Measurements from ENCODE around the gene DPP6.
"Not testable (repeated sequence)": the region's sequence is repeated elsewhere in the genome, so short reads cannot be mapped to it uniquely, and the experiment has no call there.

The DPP6 gene

GRCh38 chr7:154051643-154052529, at the start of gene DPP6:
DPP6 (plus strand) TSS chr7:154052398.
- not testable (repeated sequence) for DNase-seq

GRCh38 chr7:154009423-154009911, 42.7 kb upstream of the DPP6 start:
- not testable (repeated sequence) for DNase-seq

GRCh38 chr7:154010726-154011568, 41.3 kb upstream of the DPP6 start:
- not testable (repeated sequence) for DNase-seq

- DNase-seq: not testable (repeated sequence)
These were observed 39.4 kb upstream of the DPP6 start for GRCh38 chr7:154012800-154013199.

GRCh38 chr7:154015636-154016035, 36.6 kb upstream of the DPP6 start:
- DNase-seq: not testable (repeated sequence)

- not testable (repeated sequence) for DNase-seq
These were observed 33.8 kb upstream of the DPP6 start for GRCh38 chr7:154018354-154018753.

GRCh38 chr7:154027805-154028204, 24.4 kb upstream of the DPP6 start:
- not testable (repeated sequence) for DNase-seq

- DNase-seq: not testable (repeated sequence)
These were observed 21.6 kb upstream of the DPP6 start for GRCh38 chr7:154030476-154031080.

- DNase-seq: not testable (repeated sequence)
These were observed 12.6 kb upstream of the DPP6 start for GRCh38 chr7:154039466-154040165.

GRCh38 chr7:154050394-154050793, 1.8 kb upstream of the DPP6 start:
- DNase-seq: not testable (repeated sequence)

GRCh38 chr7:154051006-154051642, 1.1 kb upstream of the DPP6 start:
- not testable (repeated sequence) for DNase-seq

GRCh38 chr7:154052530-154053252, 493 bp downstream of the DPP6 start:
- DNase-seq: not testable (repeated sequence)

GRCh38 chr7:154053466-154054312, 1.5 kb downstream of the DPP6 start:
- not testable (repeated sequence) for DNase-seq

GRCh38 chr7:154054664-154055063, 2.5 kb downstream of the DPP6 start:
- DNase-seq: not testable (repeated sequence)

- not testable (repeated sequence) for DNase-seq
These were observed 3.4 kb downstream of the DPP6 start for GRCh38 chr7:154055491-154056106.

GRCh38 chr7:154058783-154059182, 6.6 kb downstream of the DPP6 start:
- DNase-seq: not testable (repeated sequence)

- not testable (repeated sequence) for DNase-seq
These were observed 8.4 kb downstream of the DPP6 start for GRCh38 chr7:154060551-154060950.

GRCh38 chr7:154071833-154072232, 19.6 kb downstream of the DPP6 start:
- not testable (repeated sequence) for DNase-seq

All from stimulated activated CD4-positive, alpha-beta T cell treated with anti-CD3 and anti-CD28 coated beads, Interleukin-4, amount 100 ng/mL, for 4 hours (primary cell).